ENCODE results near the gene SFXN2.

DNA sequence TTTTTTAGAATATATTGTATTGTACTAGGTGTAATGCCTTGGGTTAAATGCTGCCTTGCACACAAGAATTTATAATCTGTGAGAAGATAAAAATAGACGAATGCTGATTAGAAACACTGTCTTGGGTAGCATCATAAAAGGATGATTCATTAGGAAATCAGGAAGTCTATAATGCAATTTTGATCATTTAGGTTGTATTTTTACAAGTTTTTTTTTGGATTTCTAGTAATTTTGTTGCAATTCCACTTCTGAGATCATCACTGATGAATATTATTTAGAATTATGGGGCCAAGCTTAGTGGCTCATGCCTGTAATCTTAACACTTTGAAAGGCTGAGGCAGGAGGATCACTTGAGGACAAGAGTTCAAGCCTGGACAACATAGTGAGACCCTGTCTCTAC is 58.9 kb downstream of the SFXN2 start:
- no peak for TF ChIP-seq POLR2A (IDR thresholded peaks at IDR 0.05)
- TF ChIP-seq, protein P1, sequence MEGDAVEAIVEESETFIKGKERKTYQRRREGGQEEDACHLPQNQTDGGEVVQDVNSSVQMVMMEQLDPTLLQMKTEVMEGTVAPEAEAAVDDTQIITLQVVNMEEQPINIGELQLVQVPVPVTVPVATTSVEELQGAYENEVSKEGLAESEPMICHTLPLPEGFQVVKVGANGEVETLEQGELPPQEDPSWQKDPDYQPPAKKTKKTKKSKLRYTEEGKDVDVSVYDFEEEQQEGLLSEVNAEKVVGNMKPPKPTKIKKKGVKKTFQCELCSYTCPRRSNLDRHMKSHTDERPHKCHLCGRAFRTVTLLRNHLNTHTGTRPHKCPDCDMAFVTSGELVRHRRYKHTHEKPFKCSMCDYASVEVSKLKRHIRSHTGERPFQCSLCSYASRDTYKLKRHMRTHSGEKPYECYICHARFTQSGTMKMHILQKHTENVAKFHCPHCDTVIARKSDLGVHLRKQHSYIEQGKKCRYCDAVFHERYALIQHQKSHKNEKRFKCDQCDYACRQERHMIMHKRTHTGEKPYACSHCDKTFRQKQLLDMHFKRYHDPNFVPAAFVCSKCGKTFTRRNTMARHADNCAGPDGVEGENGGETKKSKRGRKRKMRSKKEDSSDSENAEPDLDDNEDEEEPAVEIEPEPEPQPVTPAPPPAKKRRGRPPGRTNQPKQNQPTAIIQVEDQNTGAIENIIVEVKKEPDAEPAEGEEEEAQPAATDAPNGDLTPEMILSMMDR (IDR thresholded peaks at IDR 0.05) = no peak

All from adrenal gland (tissue), 5 donors.